Measurements from ENCODE around the gene GRIA3.
"Not testable (repeated sequence)": the region's sequence is repeated elsewhere in the genome, so short reads cannot be mapped to it uniquely, and the experiment has no call there.

Gene GRIA3

DNA sequence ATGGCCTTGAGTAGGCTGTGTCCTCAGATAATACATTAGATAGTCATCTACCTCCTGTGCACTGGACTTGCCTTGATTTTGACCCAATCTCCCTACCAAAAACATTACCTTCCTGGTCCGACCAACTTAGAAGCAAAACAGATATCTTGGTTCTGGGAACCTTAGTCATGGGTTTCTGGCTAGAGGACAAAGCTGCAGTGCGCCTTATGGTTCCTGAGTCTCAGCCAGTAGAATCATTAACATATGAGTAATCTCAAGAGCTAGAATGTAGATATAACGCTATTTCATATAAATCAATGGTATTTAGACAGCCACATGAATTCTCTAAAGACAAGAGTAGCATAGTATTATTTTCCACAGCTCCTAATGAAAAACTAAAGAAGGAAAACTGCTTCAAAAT lies 83.1 kb downstream of the GRIA3 start:
- no peaks in the 10 kb centered on the region for H3K36me3 Mint-ChIP-seq (ENCODE audit: low read depth)
- no peak overlapping the region for H3K4me3 Mint-ChIP-seq
- H3K9me3 Mint-ChIP-seq: no peaks in the 10 kb centered on the region
- H3K27me3 Mint-ChIP-seq (ENCODE audit: low read depth): no peaks in the 10 kb centered on the region
- DNase-seq (ENCODE audit: low spot score): no peak
- H3K27ac Mint-ChIP-seq: no peak overlapping the region
- H3K4me1 Mint-ChIP-seq (ENCODE audit: low read depth): no peaks in the 10 kb centered on the region

DNA sequence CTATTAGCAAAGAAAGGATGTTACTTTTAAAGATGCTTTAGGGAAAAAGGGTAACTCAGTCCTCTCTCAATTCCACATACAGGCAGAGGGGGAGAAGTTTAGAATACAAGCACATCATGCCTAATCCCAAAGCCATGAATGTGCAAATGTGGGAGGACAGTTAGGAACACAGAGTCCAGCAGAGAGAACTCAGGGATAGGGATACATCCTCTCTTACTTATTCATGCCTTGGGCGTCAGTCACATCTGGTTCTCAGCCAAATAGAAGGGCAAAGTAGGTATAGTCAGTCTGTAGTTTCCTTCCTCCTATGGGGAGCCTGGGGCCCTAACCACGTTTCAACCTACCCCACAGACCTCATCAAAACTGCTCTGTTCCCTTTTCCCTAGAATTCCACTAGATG lies 87.8 kb downstream of the GRIA3 start:
- Mint-ChIP-seq H3K27me3 (ENCODE audit: low read depth) (no peaks in the 10 kb centered on the region), H3K4me3 (no peak overlapping the region), H3K4me1 (ENCODE audit: low read depth) (no peaks in the 10 kb centered on the region), H3K27ac (no peak overlapping the region), H3K36me3 (ENCODE audit: low read depth) (no peaks in the 10 kb centered on the region), H3K9me3 (no peaks in the 10 kb centered on the region)
- no peak for DNase-seq (ENCODE audit: low spot score)

DNA sequence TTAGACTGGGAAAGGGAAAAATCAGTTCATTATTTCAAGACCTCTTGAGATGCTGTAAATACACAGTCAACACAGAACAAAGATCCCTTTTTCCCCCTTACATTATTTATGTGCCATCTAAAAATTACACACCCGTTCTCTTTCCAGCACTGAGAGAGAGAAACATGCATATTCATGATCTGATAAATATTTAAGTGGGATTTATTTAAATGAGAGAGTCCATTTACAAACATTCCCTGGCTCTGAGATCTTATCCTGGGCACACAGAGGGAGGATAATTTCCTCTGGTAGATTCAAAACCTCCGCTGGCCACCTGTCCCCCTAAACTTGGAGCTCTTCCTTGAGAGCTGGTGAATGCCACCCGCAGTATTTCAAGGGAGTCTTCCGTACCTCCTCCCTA lies 88.6 kb downstream of the GRIA3 start:
- no peak overlapping the region for H3K4me3 Mint-ChIP-seq
- H3K9me3 Mint-ChIP-seq: no peaks in the 10 kb centered on the region
- H3K4me1 Mint-ChIP-seq (ENCODE audit: low read depth): no peaks in the 10 kb centered on the region
- DNase-seq (ENCODE audit: low spot score): no peak
- H3K27me3 Mint-ChIP-seq (ENCODE audit: low read depth): no peaks in the 10 kb centered on the region
- H3K36me3 Mint-ChIP-seq (ENCODE audit: low read depth): no peaks in the 10 kb centered on the region
- no peak overlapping the region for H3K27ac Mint-ChIP-seq

DNA sequence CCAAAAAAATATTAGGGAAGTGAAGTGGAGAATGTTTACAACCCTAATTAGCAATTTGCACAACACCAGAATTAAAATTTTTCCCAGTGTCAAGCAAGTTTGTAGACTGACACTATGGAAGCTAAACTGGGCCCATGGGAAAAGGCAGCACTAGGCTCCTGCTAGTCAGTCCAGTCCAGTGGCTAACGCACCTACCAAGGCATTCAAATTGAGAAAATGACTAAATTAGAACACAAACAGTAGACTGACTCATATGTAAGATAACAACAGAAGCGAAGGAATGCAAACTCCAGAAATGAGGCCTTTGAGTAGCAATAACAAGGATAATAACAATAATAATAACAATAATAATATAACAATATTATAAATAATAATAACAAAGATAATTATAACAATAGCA lies 90.7 kb downstream of the GRIA3 start:
- no peak overlapping the region for H3K27ac Mint-ChIP-seq
- H3K9me3 Mint-ChIP-seq: no peaks in the 10 kb centered on the region
- H3K4me1 Mint-ChIP-seq (ENCODE audit: low read depth): no peaks in the 10 kb centered on the region
- no peaks in the 10 kb centered on the region for H3K27me3 Mint-ChIP-seq (ENCODE audit: low read depth)
- no peak for DNase-seq (ENCODE audit: low spot score)
- H3K4me3 Mint-ChIP-seq: no peak overlapping the region
- no peaks in the 10 kb centered on the region for H3K36me3 Mint-ChIP-seq (ENCODE audit: low read depth)

- Mint-ChIP-seq H3K27ac (no peak overlapping the region), H3K27me3 (ENCODE audit: low read depth) (no peaks in the 10 kb centered on the region), H3K4me3 (no peak overlapping the region), H3K4me1 (ENCODE audit: low read depth) (no peaks in the 10 kb centered on the region), H3K9me3 (no peaks in the 10 kb centered on the region), H3K36me3 (ENCODE audit: low read depth) (no peaks in the 10 kb centered on the region)
- DNase-seq (ENCODE audit: low spot score): no peak
Observed at GRCh38 chrX:123277347-123277746, 93.3 kb downstream of the GRIA3 start.

DNA sequence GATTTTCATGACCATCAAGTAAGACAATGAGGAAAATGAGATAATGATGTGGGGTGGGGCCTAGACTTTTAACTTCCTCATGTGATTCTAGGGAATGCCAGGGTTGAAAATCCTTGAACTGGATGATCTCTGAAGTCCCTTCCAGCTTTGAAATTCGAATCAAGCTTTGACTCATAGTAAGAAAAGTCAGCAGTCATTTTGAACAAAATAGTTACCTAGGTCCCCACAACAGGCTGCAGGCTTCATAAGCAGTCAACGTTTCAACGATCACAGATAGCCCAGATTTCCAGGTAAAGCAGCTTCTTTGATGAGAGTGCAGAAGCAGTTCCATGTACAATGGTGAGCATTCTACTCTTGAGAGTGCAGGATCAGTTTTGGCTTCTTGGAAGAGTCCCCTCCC lies 93.7 kb downstream of the GRIA3 start:
- H3K27ac Mint-ChIP-seq: no peak overlapping the region

GRCh38 chrX:123282241-123282640 lies 98.2 kb downstream of the GRIA3 start:
- no peak overlapping the region for H3K4me3 Mint-ChIP-seq
- no peak for DNase-seq (ENCODE audit: low spot score)
- H3K4me1 Mint-ChIP-seq (ENCODE audit: low read depth): no peaks in the 10 kb centered on the region
- H3K36me3 Mint-ChIP-seq (ENCODE audit: low read depth): no peaks in the 10 kb centered on the region
- no peaks in the 10 kb centered on the region for H3K9me3 Mint-ChIP-seq
- H3K27me3 Mint-ChIP-seq (ENCODE audit: low read depth): no peaks in the 10 kb centered on the region
- H3K27ac Mint-ChIP-seq: no peak overlapping the region

More for the DNA sequence above, 93.7 kb downstream of the GRIA3 start:
- Mint-ChIP-seq H3K27me3 (ENCODE audit: low read depth) (no peaks in the 10 kb centered on the region), H3K4me3 (no peak overlapping the region), H3K9me3 (no peaks in the 10 kb centered on the region), H3K4me1 (ENCODE audit: low read depth) (no peaks in the 10 kb centered on the region), H3K36me3 (ENCODE audit: low read depth) (no peaks in the 10 kb centered on the region)
- DNase-seq (ENCODE audit: low spot score): no peak

- H3K27me3 Mint-ChIP-seq (ENCODE audit: low read depth); H3K36me3 Mint-ChIP-seq (ENCODE audit: low read depth); H3K4me1 Mint-ChIP-seq (ENCODE audit: low read depth); H3K4me3 Mint-ChIP-seq; H3K9me3 Mint-ChIP-seq; DNase-seq (ENCODE audit: low spot score); H3K27ac Mint-ChIP-seq: not testable (repeated sequence)
Observed at GRCh38 chrX:123283407-123283806, 99.3 kb downstream of the GRIA3 start.

DNA sequence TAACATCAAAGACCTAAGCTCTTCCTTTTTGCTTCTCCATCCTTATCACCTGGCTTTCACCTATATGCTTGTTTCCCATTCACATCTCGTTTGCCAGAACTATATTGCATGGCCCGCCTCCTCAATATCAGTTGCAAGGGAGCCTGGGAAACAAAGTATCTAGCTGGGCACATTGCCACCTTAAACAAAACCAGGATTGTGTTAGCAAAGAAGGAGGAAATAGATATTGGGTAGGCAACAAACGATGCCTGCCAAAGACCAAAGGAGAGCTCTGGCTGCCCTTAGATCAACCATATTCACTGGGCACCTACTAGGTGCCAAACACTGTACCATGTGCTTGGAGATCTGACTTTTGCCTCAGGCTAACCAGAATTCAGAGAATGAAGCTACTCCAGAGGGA lies 107.5 kb downstream of the GRIA3 start:
- Mint-ChIP-seq H3K27ac (no peak overlapping the region), H3K36me3 (ENCODE audit: low read depth) (no peaks in the 10 kb centered on the region), H3K4me3 (no peak overlapping the region), H3K9me3 (no peaks in the 10 kb centered on the region), H3K4me1 (ENCODE audit: low read depth) (no peaks in the 10 kb centered on the region), H3K27me3 (ENCODE audit: low read depth) (no peaks in the 10 kb centered on the region)
- no peak for DNase-seq (ENCODE audit: low spot score)

- H3K4me3 Mint-ChIP-seq: no peak overlapping the region
- H3K9me3 Mint-ChIP-seq: no peaks in the 10 kb centered on the region
- no peaks in the 10 kb centered on the region for H3K27me3 Mint-ChIP-seq (ENCODE audit: low read depth)
- DNase-seq (ENCODE audit: low spot score): no peak
- H3K27ac Mint-ChIP-seq: no peak overlapping the region
- H3K36me3 Mint-ChIP-seq (ENCODE audit: low read depth): no peaks in the 10 kb centered on the region
- no peaks in the 10 kb centered on the region for H3K4me1 Mint-ChIP-seq (ENCODE audit: low read depth)
Observed at GRCh38 chrX:123298026-123298425, 113.9 kb downstream of the GRIA3 start.

DNA sequence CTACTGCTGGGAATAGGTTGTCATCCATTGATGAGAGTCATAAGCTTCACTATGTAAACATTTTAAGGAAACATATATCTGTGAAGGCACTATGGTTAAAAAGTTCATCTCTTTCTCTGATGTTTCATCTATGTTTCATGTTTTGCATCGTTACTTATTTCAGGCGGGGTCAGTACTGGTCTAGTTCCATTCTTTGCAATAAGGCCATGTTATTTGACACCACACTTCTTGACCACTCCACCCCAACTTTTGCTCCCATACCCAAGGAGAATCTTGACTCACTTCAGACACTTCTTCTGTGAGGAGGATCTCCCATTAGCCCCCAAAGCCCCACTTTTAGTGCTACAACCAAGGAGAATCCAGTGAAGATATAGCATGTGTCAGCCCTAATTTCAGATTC lies 119.4 kb downstream of the GRIA3 start:
- Mint-ChIP-seq H3K27ac (no peak overlapping the region), H3K27me3 (ENCODE audit: low read depth) (no peaks in the 10 kb centered on the region), H3K4me3 (no peak overlapping the region), H3K36me3 (ENCODE audit: low read depth) (no peaks in the 10 kb centered on the region), H3K9me3 (no peaks in the 10 kb centered on the region), H3K4me1 (ENCODE audit: low read depth) (no peaks in the 10 kb centered on the region)
- no peak for DNase-seq (ENCODE audit: low spot score)

- no peaks in the 10 kb centered on the region for H3K4me1 Mint-ChIP-seq (ENCODE audit: low read depth)
- no peak overlapping the region for H3K27ac Mint-ChIP-seq
- H3K4me3 Mint-ChIP-seq: no peak overlapping the region
- H3K9me3 Mint-ChIP-seq: no peaks in the 10 kb centered on the region
- H3K27me3 Mint-ChIP-seq (ENCODE audit: low read depth): no peaks in the 10 kb centered on the region
- no peak for DNase-seq (ENCODE audit: low spot score)
- H3K36me3 Mint-ChIP-seq (ENCODE audit: low read depth): no peaks in the 10 kb centered on the region
Observed at GRCh38 chrX:123308658-123309057, 124.6 kb downstream of the GRIA3 start.

DNA sequence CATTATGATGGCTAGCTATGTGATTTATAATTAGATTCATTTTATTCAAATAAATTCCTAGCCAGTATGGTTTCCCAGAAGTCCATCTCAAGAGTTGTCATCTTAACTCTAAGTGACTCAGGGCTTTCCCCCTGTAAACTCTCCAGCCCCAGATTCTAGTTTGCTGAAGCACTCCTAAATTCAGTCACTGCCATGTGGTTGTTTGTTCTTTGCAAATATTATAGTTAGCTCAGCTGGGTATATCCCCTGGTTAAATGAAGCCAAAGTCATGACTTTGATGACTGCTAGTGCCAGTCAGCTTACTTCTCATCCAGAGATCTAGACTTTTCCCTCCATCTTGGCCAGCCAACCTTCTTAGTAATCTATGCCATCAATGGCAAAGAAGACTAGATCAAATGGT lies 126.0 kb downstream of the GRIA3 start:
- Mint-ChIP-seq H3K4me1 (ENCODE audit: low read depth) (no peaks in the 10 kb centered on the region), H3K27me3 (ENCODE audit: low read depth) (no peaks in the 10 kb centered on the region), H3K36me3 (ENCODE audit: low read depth) (no peaks in the 10 kb centered on the region), H3K4me3 (no peak overlapping the region), H3K27ac (no peak overlapping the region), H3K9me3 (no peaks in the 10 kb centered on the region)
- no peak for DNase-seq (ENCODE audit: low spot score)

DNA sequence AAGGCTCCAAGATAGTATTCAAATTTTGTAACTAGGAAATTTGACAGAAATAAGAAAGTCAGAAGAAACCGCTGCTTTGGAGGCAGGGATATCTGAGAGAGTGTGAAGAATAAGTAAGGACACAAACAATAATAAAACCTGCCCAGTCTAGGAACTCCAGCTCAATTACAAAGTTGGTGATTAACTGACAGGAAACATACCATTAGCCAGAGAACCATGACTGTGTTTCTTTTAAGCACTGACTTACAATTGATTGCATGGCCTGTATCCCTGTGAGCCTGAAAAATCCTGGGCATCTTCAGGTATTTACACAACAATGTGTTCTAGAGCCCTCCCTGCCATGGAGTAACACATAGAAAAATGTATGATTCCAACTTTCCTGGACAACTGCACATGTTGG lies 127.4 kb downstream of the GRIA3 start:
- Mint-ChIP-seq H3K4me1 (ENCODE audit: low read depth) (no peaks in the 10 kb centered on the region), H3K9me3 (no peaks in the 10 kb centered on the region), H3K27me3 (ENCODE audit: low read depth) (no peaks in the 10 kb centered on the region), H3K4me3 (no peak overlapping the region), H3K36me3 (ENCODE audit: low read depth) (no peaks in the 10 kb centered on the region), H3K27ac (no peak overlapping the region)
- DNase-seq (ENCODE audit: low spot score): no peak

GRCh38 chrX:123313486-123313885 lies 129.4 kb downstream of the GRIA3 start:
- Mint-ChIP-seq H3K9me3 (no peaks in the 10 kb centered on the region), H3K4me3 (no peak overlapping the region), H3K27ac (no peak overlapping the region), H3K4me1 (ENCODE audit: low read depth) (no peaks in the 10 kb centered on the region), H3K27me3 (ENCODE audit: low read depth) (no peaks in the 10 kb centered on the region), H3K36me3 (ENCODE audit: low read depth) (no peaks in the 10 kb centered on the region)
- no peak for DNase-seq (ENCODE audit: low spot score)

- Mint-ChIP-seq H3K4me3 (no peak overlapping the region), H3K9me3 (no peaks in the 10 kb centered on the region), H3K27me3 (ENCODE audit: low read depth) (no peaks in the 10 kb centered on the region)
Observed at GRCh38 chrX:123320622-123321021, 136.5 kb downstream of the GRIA3 start.

More at GRCh38 chrX:123320622-123321021, 136.5 kb downstream of the GRIA3 start:
- H3K27ac Mint-ChIP-seq: no peak overlapping the region
- no peaks in the 10 kb centered on the region for H3K36me3 Mint-ChIP-seq (ENCODE audit: low read depth)
- DNase-seq (ENCODE audit: low spot score): no peak
- no peaks in the 10 kb centered on the region for H3K4me1 Mint-ChIP-seq (ENCODE audit: low read depth)

All from T-helper 2 cell treated with Interferon-gamma antibody and Interleukin-4, amounts not matched to agents 5 μg/mL and 100 μg/mL, for 36 hours (primary cell).